Osteoblast (primary cell): Measurements from ENCODE around the gene NEIL3. TPM values are rescaled to one million over a fixed set of nuclear protein-coding genes. Genes with fewer than 3 reads are reported as not detected.

ENCODE experiments used
- DNase-seq: peaks from one replicate; pipeline ENCODE4 v3.0.0; 2011; ENCODE audit warnings: low spot score, mixed read lengths; ENCODE audit not compliant: insufficient read length; ENCODE audit errors: missing footprints
- H2AFZ ChIP-seq: 2 replicates; pipeline ENCODE4 v1.6.0; 2011; ENCODE audit warnings: mild to moderate bottlenecking, low read length
- H3K27ac ChIP-seq: 2 replicates; pipeline ENCODE4 v1.5.1; 2011; ENCODE audit warnings: mild to moderate bottlenecking, low read depth, low read length, moderate library complexity
- H3K27me3 ChIP-seq: 2 replicates; pipeline ENCODE4 v1.6.0; 2012; ENCODE audit warnings: mild to moderate bottlenecking, control low read depth, inconsistent platforms, low read length, moderate library complexity; ENCODE audit not compliant: insufficient read depth
- H3K36me3 ChIP-seq: 2 replicates; pipeline ENCODE4 v1.5.1; 2011; ENCODE audit warnings: mild to moderate bottlenecking, low read length, control low read depth, moderate library complexity; ENCODE audit not compliant: insufficient read depth
- H3K4me1 ChIP-seq: 2 replicates; pipeline ENCODE4 v1.5.1; 2011; ENCODE audit warnings: mild to moderate bottlenecking, low read length, control low read depth, moderate library complexity; ENCODE audit not compliant: insufficient read depth
- H3K4me2 ChIP-seq: 2 replicates; pipeline ENCODE4 v1.6.0; 2011; ENCODE audit warnings: mild to moderate bottlenecking, low read length; ENCODE audit not compliant: insufficient read depth
- H3K4me3 ChIP-seq: fragments of 200-600 bp; sonication (generic); 3 replicates; pipeline ENCODE4 v1.5.1; 2012; ENCODE audit warnings: mild to moderate bottlenecking, low read length, inconsistent platforms; ENCODE audit not compliant: insufficient read depth
- H3K79me2 ChIP-seq: 2 replicates; pipeline ENCODE4 v1.6.0; 2012; ENCODE audit warnings: mild to moderate bottlenecking, low read length, control low read depth, inconsistent platforms; ENCODE audit not compliant: insufficient read depth
- H3K9me3 ChIP-seq: 2 replicates; pipeline ENCODE4 v1.5.1; 2011; ENCODE audit warnings: low read depth, low read length, control low read depth
- H4K20me1 ChIP-seq: 2 replicates; pipeline ENCODE4 v1.6.0; 2012; ENCODE audit warnings: mild to moderate bottlenecking, low read length, control low read depth; ENCODE audit not compliant: insufficient read depth
- CTCF ChIP-seq: IDR thresholded peaks from 2 replicates; pipeline ENCODE4 v1.5.1; 2011; ENCODE audit warnings: mild to moderate bottlenecking, low read depth, low read length, moderate library complexity; ENCODE audit errors: extremely low read depth
- total RNA-seq: library from RNA; depleted of rRNA; stranded (reverse); fragments of >200 nt; gene quantifications from 2 replicates; pipeline ENCODE4 v1.2.3, GENCODE V29; 2012

Gene NEIL3
- total RNA-seq, 1 donor = 5.4 TPM

DNA sequence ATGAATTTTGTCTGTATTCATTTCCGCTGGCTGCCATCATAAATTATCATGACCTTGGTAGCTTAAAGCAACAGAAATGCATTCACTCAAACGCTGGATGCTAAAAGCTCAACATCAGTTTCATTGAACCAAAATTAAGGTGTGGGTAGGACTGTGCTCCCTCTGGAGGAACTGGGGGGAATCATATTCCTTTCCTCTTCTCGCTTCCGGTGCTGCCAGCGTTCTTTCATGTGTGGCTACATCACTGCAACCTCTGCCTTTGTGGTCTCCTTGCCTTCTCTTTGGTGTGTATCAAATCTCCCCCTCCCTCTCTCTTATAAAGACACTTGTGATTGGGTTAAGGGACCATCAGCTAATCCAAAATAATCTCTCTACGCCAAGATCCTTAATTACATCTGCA lies 39.5 kb downstream of the NEIL3 start:
- no peaks in the 10 kb centered on the region for H3K36me3 ChIP-seq
- H4K20me1 ChIP-seq = no peaks in the 10 kb centered on the region
- no peak for TF ChIP-seq CTCF
- H3K27ac ChIP-seq = no peak overlapping the region
- no peaks in the 10 kb centered on the region for H3K4me1 ChIP-seq
- DNase-seq = no peak
- no peak overlapping the region for H2AFZ ChIP-seq
- no peak overlapping the region for H3K4me2 ChIP-seq
- no peak overlapping the region for H3K4me3 ChIP-seq
- H3K27me3 ChIP-seq = no peaks in the 10 kb centered on the region
- H3K79me2 ChIP-seq = no peaks in the 10 kb centered on the region
- no peaks in the 10 kb centered on the region for H3K9me3 ChIP-seq

- Histone ChIP-seq H3K9me3 (no peaks in the 10 kb centered on the region), H3K4me3 (no peak overlapping the region), H3K79me2 (no peaks in the 10 kb centered on the region), H3K4me1 (peaks cover under 1% of the 10 kb centered on the region), H4K20me1 (no peaks in the 10 kb centered on the region), H3K27me3 (no peaks in the 10 kb centered on the region), H3K27ac (no peak overlapping the region), H3K4me2 (no peak overlapping the region), H2AFZ (peak overlapping the region; percentile 25), H3K36me3 (peaks cover 4% of the 10 kb centered on the region)
- no peak for TF ChIP-seq CTCF
- DNase-seq = no peak
These were observed 42.1 kb downstream of the NEIL3 start for GRCh38 chr4:177351622-177352244.

- no peak for TF ChIP-seq CTCF
- Histone ChIP-seq H4K20me1 (no peaks in the 10 kb centered on the region), H3K79me2 (no peaks in the 10 kb centered on the region), H3K36me3 (peaks cover 7% of the 10 kb centered on the region), H3K4me1 (peaks cover 2% of the 10 kb centered on the region), H3K4me2 (no peak overlapping the region), H3K9me3 (no peaks in the 10 kb centered on the region), H3K27ac (no peak overlapping the region), H3K27me3 (no peaks in the 10 kb centered on the region), H3K4me3 (no peak overlapping the region), H2AFZ (peak overlapping the region; percentile 68)
- DNase-seq = no peak
These were observed 46.5 kb downstream of the NEIL3 start for GRCh38 chr4:177356206-177356605.

- peaks cover 2% of the 10 kb centered on the region for H3K4me1 ChIP-seq
- H3K27ac ChIP-seq = no peak overlapping the region
- H3K9me3 ChIP-seq = no peaks in the 10 kb centered on the region
- H3K79me2 ChIP-seq = no peaks in the 10 kb centered on the region
- peak overlapping the region; percentile 20 for H2AFZ ChIP-seq
- DNase-seq = no peak
- H4K20me1 ChIP-seq = no peaks in the 10 kb centered on the region
- H3K4me3 ChIP-seq = no peak overlapping the region
- H3K36me3 ChIP-seq = peaks cover 7% of the 10 kb centered on the region
- H3K27me3 ChIP-seq = no peaks in the 10 kb centered on the region
- H3K4me2 ChIP-seq = no peak overlapping the region
- no peak for TF ChIP-seq CTCF
These were observed 47.2 kb downstream of the NEIL3 start for GRCh38 chr4:177356921-177357320.
